Stimulated activated CD4-positive, alpha-beta T cell treated with anti-CD3 and anti-CD28 coated beads, TNF-alpha, amount 100 ng/mL, for 1 hour (primary cell): ENCODE data around the gene S100A3.
"Not testable (repeated sequence)": the region's sequence is repeated elsewhere in the genome, so short reads cannot be mapped to it uniquely, and the experiment has no call there.

ENCODE experiments used
- DNase-seq, 3 donors: peaks; one replicate each; pipeline ENCODE4 v3.0.0-alpha.2; 2020; ENCODE audit warnings: low read depth in 3 of 3, low spot score in 1 of 3

The S100A3 gene

DNA sequence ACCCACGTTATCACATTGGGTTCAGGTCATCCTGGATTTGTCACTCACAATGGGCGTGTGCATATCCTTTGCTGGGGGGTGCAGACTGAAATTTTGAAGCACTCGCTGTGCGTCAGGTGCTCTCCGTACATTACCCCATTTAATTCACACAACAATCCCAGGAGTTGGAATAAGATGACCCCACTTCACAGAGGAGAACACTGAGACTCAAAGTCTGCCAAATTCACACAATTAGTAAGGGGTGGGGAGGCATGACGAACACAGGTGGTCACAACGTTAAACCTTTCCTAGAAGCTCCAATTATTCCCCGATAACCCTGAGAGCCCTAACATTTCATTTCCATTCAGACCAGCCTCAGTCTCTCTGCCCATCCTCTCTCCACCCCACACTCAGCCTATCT is 20.4 kb upstream of the S100A3 start:
- no peak for DNase-seq

GRCh38 chr1:153568367-153569099 is 19.5 kb upstream of the S100A3 start:
- DNase-seq = peak; percentile 53 to 68 (median 67)

DNA sequence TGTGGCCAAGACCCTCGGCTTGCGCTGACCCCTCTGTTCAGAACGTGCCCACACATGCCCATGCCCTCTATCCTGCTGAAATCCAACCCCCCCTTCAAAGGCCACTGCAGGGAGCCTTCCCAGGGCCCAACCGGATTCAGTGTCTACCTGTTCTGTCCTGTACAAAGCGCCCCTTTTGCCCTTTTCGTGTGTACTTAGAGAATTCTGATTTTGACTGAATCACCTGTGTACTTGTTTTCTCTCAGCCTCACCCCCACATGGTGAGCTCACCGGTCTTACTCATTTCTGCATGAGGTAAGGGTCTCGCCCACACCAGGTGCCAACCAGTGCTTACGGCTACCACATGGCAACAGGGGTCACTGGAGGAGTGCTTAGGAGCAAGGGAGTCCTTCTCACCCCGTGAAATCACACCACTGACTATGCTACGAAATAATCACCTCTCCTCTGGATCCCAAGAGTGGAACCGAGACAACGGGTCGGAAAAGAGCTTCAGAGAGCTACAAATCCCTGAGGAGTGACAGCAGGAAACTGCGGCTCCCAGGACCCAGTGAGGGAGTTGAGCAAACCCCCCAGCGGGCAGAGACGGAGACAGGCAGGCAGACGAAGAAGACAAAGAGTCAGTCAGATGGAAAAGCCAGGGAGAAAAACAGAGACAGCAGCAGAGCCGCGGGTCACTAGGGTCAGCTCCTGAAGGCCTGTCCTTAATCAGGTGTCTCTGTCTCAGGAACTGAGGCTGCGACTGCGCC is 18.7 kb upstream of the S100A3 start:
- DNase-seq = no peak

- DNase-seq = peak; percentile 66 to 77 (median 76)
These were observed 17.6 kb upstream of the S100A3 start for GRCh38 chr1:153566414-153567371.

GRCh38 chr1:153565529-153566374 is 16.7 kb upstream of the S100A3 start, which contains the start of gene S100A2:
S100A2 (minus strand) TSS chr1:153565844; CDS start chr1:153563877, 1,967 bp downstream.
- peak in 1 of 3 donors; percentile 17 for DNase-seq

- no peak for DNase-seq
These were observed 14.9 kb upstream of the S100A3 start for GRCh38 chr1:153563991-153564390.

DNA sequence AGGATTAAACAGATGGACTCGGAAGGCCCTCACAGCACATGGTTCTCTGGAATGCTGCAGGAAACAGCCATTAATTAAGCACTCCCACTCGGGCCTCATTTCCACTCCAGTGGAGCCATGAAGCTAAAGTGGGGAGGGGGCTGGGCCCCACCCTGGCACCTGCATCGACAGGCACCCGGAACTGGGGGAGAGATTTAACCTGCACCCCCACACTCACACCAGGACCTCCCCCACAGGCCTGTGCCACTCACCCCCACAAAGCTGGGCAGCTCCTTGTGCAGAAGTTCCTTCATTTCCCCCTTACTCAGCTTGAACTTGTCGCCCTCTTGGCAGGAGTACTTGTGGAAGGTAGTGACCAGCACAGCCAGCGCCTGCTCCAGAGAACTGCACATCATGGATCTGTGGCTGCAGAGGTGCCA is 14.4 kb upstream of the S100A3 start:
- DNase-seq = no peak

DNA sequence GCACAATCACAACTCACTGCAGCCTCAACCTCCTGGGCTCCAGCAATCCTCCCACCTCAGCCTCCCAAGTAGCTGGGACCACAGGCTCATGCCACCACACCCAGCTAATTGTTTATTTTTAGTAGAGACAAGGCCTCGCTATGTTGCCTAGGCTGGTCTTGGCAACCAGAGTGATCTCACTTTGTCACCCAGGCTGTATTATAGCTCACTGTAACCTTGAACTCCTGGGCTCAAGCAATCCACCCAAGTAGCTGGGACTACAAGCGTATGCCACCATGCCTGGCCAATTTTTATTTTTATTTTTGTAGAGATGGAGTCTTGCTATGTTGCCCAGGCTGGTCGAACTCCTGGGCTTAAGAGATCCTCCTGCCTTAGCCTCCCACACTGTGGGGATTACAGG is 13.0 kb upstream of the S100A3 start:
- DNase-seq = not testable (repeated sequence)

DNA sequence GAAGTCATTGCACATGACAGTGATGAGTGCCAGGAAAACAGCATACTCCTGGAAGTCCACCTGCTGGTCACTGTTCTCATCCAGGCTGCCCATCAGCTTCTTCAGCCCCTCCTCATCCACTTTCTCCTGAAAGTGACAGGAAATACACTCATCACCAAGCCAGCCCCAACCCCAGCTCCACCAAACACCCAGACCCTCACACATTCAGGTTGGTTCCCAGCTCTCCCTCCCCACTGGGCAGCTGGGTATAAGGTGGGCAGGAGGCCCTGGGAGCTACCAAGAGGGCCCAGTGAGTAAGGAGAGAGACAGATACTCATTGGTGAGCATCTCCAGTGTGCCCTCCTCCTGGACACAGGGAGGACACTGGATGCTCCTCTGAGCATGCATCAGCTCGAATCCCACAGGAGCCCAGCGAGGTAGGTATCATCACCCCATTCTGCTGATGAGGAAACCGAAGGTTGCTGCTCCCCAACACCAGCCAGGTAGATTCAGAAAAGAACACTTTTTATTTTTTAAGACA is 12.5 kb upstream of the S100A3 start:
- DNase-seq = no peak

DNA sequence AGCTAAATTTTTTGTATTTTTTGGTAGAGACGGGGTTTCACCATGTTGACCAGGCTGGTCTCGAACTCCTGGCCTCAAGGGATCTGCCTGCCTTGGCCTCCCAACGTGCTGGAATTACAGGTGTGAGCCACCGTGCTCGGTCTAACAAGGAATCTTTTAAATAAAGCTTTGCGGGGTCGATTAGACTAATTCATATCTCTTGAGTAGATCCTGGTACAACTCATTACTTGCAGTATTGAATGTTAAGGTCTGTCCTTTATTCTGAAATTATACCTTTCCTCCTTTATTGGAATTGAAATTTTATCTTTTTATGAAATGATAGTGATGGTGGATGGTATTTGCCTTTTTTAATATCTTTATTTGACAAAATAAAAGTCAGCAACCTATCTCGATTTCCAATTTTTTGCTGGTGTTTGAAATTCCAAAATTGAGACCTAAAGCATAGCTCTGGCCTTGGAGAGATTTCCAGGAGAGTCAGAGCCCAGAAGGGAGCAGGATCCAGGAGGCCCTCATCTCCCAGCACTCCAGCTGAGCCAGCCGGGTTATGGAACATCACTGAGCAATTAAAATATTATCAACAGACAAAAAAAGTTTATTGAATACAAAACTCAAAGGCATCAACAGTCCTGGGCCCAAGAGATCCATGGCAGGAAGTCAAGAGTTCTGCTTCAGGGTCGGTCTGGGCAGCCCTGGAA is 11.9 kb upstream of the S100A3 start:
- no peak for DNase-seq

- DNase-seq = no peak
These were observed 11.2 kb upstream of the S100A3 start for GRCh38 chr1:153560241-153560640.

DNA sequence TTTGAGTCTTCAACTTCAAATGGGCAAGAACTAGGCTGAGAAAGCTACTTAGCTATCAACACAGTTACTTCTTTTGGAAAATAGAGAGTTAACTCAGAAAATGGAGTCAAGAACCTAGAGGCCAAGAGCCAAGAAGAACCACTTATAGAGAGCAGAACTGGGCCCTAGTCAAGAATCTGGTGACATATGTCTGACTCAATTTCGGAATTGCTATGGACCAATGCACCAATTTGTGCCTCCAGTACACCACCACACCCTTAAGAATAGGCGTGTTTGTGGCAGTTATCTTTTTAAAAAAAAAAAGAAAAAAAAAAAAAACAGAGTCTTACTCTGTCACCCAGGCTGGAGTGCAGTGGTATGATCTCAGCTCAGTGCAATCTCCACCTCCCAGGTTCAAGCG is 8.8 kb upstream of the S100A3 start:
- no peak for DNase-seq

DNA sequence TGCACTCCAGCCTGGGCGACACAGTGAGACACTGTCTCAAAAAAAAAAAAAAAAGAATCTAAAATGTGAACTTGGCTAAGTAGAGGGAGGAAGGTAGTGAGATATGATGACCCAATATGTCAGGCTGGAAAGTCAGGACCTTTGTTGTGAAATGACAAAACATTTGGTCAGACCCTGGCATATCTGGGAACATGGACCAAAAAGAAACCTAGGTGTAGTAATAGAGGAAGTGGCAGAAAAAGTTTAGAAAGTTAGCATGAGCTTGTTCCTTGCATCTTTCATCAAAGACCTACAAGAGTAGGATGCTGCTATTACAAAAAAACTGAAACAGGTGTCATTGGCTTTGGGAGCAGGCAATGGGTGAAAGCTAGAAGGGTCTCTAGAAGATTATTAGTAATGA is 7.3 kb upstream of the S100A3 start:
- no peak for DNase-seq

DNA sequence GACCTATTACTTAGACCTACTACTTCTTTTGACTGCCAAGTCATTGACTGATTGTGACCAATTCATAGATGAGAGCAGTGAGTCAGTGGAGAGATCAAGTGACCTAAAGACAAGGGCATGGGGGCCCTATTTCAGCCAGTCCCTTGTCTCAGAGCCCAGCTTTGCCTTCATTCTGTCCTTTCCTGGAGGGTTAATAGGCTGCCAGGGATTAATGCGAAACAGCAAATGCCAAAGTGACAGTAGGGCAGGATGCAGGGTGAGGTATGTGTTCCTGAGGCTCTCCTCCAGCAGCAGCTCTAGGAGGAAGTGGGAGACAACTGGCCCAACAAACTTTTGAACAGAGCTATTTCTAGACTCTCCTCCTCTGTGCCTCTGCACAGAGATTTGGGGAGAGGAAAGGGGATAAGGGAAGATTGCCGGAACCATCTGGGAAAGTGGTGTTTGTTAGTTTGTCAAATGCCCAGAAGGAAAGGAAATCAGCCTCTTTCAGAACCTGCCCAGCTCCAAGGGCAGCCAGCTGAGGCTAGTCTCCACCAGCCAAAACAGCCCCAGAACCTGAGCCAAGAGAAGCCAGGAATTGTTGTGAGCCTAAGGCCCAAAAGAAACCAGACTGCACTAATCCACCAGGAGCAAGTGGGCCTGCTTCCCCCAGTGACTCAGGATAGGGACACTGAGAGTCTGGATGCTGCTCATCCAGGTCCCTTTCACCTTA is 4.9 kb upstream of the S100A3 start:
- DNase-seq = no peak

- DNase-seq = no peak
These were observed 4.0 kb upstream of the S100A3 start for GRCh38 chr1:153553096-153553495.

GRCh38 chr1:153552335-153552734 is 3.3 kb upstream of the S100A3 start:
- no peak for DNase-seq

DNA sequence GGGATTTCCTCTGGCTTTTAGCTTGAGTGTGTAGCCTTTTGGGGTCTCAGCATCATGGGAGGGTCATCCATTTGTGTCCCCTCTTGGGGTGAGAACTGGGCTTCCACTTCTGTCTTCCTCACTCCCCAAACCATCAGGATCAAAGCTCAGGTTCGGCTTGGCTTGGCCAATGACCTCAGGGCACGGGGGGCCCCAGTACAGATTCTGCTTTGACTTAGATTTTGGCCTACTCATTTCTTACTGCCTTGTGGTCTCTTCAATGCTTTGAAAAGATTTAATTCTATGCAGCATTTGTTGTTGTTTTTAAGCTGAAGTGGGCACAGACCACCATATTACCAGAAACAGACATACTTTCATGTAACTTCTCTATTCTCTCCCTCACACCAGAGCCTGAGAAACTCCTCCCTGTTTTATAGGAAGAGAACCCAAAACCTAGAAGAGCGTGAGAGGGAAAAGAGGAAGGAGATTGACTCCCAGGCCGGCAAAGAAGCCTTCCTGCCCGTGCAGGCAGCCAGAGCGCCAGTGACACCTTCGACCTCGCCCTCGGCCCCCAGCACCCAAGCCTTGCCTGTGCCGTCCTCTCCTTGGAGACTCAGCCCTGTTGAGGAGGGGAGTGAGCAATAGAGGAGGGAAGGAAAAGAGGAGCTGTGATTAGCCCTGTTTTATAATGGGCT is 1.9 kb upstream of the S100A3 start:
- no peak for DNase-seq

GRCh38 chr1:153550398-153550758 is 1.3 kb upstream of the S100A3 start:
- DNase-seq = no peak
